Measurements from ENCODE around the gene PCARE.

DNA sequence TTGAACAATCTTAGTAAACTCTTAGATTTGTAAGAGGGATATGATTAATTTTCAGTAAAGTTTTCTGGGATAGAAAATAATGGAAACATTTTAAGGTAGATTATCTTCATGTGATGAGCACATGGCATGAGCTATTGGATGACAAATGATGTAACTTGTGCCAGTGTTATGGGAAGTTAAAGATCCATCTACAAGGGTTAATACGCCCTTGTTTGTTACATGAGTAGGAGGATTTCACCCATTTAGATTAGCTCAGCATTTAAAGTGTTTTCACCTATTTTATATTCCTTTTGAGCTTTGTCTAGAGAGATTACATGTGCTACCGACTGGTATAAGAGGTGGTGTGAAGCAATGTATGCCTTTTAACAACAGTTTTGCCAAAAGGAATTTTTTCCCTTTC lies 46.5 kb upstream of the PCARE start:
- TF ChIP-seq, protein P1, sequence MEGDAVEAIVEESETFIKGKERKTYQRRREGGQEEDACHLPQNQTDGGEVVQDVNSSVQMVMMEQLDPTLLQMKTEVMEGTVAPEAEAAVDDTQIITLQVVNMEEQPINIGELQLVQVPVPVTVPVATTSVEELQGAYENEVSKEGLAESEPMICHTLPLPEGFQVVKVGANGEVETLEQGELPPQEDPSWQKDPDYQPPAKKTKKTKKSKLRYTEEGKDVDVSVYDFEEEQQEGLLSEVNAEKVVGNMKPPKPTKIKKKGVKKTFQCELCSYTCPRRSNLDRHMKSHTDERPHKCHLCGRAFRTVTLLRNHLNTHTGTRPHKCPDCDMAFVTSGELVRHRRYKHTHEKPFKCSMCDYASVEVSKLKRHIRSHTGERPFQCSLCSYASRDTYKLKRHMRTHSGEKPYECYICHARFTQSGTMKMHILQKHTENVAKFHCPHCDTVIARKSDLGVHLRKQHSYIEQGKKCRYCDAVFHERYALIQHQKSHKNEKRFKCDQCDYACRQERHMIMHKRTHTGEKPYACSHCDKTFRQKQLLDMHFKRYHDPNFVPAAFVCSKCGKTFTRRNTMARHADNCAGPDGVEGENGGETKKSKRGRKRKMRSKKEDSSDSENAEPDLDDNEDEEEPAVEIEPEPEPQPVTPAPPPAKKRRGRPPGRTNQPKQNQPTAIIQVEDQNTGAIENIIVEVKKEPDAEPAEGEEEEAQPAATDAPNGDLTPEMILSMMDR (conservative IDR thresholded peaks at IDR 0.05; ENCODE audit: low read depth in 2 of 2) = no peak
- no peak for TF ChIP-seq POLR2AphosphoS5 (IDR thresholded peaks at IDR 0.05; ENCODE audit: low read depth)
